ENCODE data around the gene ADAR.

The ADAR gene

GRCh38 chr1:154590756-154591155, 17.2 kb downstream of the ADAR start:
- in situ Hi-C loops (cut with MboI; ENCODE audit: low pct_unique_long_range_greater_than_20kb, low sequenced_read_pairs): no loop called here
- no peak for DNase-seq

GRCh38 chr1:154589780-154590179, 18.2 kb downstream of the ADAR start:
- DNase-seq: no peak
- in situ Hi-C loops (cut with MboI; ENCODE audit: low pct_unique_long_range_greater_than_20kb, low sequenced_read_pairs): no loop called here

- in situ Hi-C loops (cut with MboI; ENCODE audit: low pct_unique_long_range_greater_than_20kb, low sequenced_read_pairs): no loop called here
- DNase-seq: no peak
These were observed 21.3 kb downstream of the ADAR start for GRCh38 chr1:154586641-154587040.

- no peak for DNase-seq
- in situ Hi-C loops (cut with MboI; ENCODE audit: low pct_unique_long_range_greater_than_20kb, low sequenced_read_pairs): no loop called here
These were observed 21.8 kb downstream of the ADAR start for GRCh38 chr1:154586231-154586630.

- no peak for DNase-seq
- in situ Hi-C loops (cut with MboI; ENCODE audit: low pct_unique_long_range_greater_than_20kb, low sequenced_read_pairs): no loop called here
These were observed 23.6 kb downstream of the ADAR start for GRCh38 chr1:154584267-154584994.

GRCh38 chr1:154583773-154584172, 24.2 kb downstream of the ADAR start:
- in situ Hi-C loops (cut with MboI; ENCODE audit: low pct_unique_long_range_greater_than_20kb, low sequenced_read_pairs): no loop called here
- DNase-seq: no peak

- in situ Hi-C loops (cut with MboI; ENCODE audit: low pct_unique_long_range_greater_than_20kb, low sequenced_read_pairs): no loop called here
These were observed 25.1 kb downstream of the ADAR start for GRCh38 chr1:154582885-154583284.

GRCh38 chr1:154581766-154582165, 26.2 kb downstream of the ADAR start:
- in situ Hi-C loops (cut with MboI; ENCODE audit: low pct_unique_long_range_greater_than_20kb, low sequenced_read_pairs): no loop called here
- DNase-seq: no peak

More at GRCh38 chr1:154582885-154583284, 25.1 kb downstream of the ADAR start:
- DNase-seq: no peak

GRCh38 chr1:154579374-154579773, 28.6 kb downstream of the ADAR start:
- in situ Hi-C loops (cut with MboI; ENCODE audit: low pct_unique_long_range_greater_than_20kb, low sequenced_read_pairs): no loop called here

GRCh38 chr1:154578058-154578418, 29.9 kb downstream of the ADAR start:
- DNase-seq: no peak
- in situ Hi-C loops (cut with MboI; ENCODE audit: low pct_unique_long_range_greater_than_20kb, low sequenced_read_pairs): no loop called here

More at GRCh38 chr1:154579374-154579773, 28.6 kb downstream of the ADAR start:
- no peak for DNase-seq

GRCh38 chr1:154577346-154578057, 30.5 kb downstream of the ADAR start:
- DNase-seq: no peak
- in situ Hi-C loops (cut with MboI; ENCODE audit: low pct_unique_long_range_greater_than_20kb, low sequenced_read_pairs): no loop called here

GRCh38 chr1:154575951-154576566, 31.9 kb downstream of the ADAR start:
- no peak for DNase-seq
- in situ Hi-C loops (cut with MboI; ENCODE audit: low pct_unique_long_range_greater_than_20kb, low sequenced_read_pairs): no loop called here

- DNase-seq: no peak
- in situ Hi-C loops (cut with MboI; ENCODE audit: low pct_unique_long_range_greater_than_20kb, low sequenced_read_pairs): no loop called here
These were observed 32.6 kb downstream of the ADAR start for GRCh38 chr1:154575147-154575927.

- no peak for DNase-seq
- in situ Hi-C loops (cut with MboI; ENCODE audit: low pct_unique_long_range_greater_than_20kb, low sequenced_read_pairs): no loop called here
These were observed 33.3 kb downstream of the ADAR start for GRCh38 chr1:154574716-154575115.

- in situ Hi-C loops (cut with MboI; ENCODE audit: low pct_unique_long_range_greater_than_20kb, low sequenced_read_pairs): no loop called here
- DNase-seq: no peak
These were observed 34.8 kb downstream of the ADAR start for GRCh38 chr1:154573168-154573510.

GRCh38 chr1:154572468-154573167, 35.4 kb downstream of the ADAR start:
- DNase-seq: no peak
- in situ Hi-C loops (cut with MboI; ENCODE audit: low pct_unique_long_range_greater_than_20kb, low sequenced_read_pairs): no loop called here

- no peak for DNase-seq
- in situ Hi-C loops (cut with MboI; ENCODE audit: low pct_unique_long_range_greater_than_20kb, low sequenced_read_pairs): no loop called here
These were observed 36.1 kb downstream of the ADAR start for GRCh38 chr1:154571964-154572288.

- no peak for DNase-seq
- in situ Hi-C loops (cut with MboI; ENCODE audit: low pct_unique_long_range_greater_than_20kb, low sequenced_read_pairs): no loop called here
These were observed 36.6 kb downstream of the ADAR start for GRCh38 chr1:154571244-154571963.
